ENCODE results near the gene IQGAP2.
"Not testable (repeated sequence)": the region's sequence is repeated elsewhere in the genome, so short reads cannot be mapped to it uniquely, and the experiment has no call there.

IQGAP2 gene

DNA sequence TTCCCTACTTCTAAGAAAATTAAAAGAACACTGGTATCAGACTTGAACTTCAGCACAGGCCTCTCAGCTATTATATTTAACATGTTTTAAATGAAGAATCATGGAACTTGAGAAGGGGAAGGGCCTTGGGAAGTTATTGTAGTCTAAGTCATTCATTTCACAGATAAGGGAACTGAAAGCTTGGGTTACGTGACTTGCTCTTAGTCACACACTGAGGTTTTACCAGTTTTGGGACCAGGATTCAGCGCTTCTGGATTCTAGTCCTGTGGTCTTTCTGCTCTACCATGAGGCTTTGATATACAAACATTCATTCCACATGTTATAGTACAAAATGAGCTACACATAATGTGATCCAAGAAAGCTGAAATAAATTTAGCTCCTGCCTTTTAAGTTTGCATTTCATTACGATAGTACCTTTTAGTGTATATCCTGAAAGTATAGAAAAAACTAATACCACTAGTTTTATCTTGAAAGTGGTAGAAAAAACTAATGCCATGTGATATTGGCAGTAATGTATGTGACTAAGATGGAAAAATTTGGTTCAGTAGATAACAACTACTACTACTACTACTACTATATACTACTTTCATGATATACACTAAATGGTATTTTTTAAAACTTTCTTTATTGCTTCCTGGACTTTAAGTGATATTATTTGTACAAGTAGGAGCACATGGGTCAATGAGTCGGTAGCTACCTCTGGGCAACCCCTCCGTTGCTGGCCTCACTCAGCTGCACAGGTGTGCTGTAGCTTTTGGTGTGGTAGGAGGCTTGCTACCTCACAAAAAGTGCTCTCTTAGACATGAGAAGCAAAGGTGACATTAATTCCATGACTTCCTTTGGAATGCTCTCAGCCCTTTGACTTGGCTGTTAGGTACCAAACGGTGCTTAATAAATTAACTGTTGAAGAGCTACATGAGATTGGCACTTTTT is 179.4 kb downstream of the IQGAP2 start:
- DNase-seq = no peak

DNA sequence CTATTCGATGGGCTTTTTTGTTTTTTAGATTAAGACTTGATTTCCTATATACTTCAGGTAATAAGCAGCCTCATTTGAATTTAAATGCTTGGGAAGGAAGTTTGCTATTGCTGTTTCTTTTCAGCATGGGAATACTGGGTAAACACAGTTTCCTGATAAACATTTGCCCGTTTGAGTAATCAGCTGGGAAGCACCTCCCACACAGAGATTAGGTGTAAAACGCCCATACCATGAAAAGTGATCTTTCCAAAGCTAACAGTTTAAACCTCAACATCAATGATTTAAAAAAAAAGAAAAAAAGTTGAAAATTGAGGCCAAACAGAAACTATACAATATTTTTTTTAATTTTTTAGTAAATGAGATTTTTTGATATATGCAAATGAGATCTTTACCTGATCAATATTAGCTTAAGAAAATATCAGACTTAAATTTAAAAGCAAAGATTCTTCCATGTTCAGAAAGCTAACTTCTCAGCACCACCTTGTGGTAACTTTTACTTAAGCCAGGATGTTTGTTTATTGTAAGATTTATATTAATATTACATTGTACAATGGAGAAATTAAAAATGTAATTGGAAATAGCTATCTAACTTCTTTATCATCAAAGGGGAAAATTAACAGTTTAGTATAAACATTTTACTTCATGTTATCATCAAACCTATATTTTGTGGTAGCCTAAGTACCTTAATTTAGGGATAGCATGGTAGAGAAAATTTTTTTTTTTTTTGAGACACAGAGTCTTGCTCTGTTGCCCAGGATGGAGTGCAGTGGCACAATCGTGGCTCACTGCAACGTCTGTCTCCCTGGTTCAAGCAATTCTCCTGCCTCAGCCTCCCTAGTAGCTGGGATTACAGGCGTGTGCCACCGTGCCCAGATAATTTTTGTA is 180.3 kb downstream of the IQGAP2 start:
- DNase-seq = no peak

DNA sequence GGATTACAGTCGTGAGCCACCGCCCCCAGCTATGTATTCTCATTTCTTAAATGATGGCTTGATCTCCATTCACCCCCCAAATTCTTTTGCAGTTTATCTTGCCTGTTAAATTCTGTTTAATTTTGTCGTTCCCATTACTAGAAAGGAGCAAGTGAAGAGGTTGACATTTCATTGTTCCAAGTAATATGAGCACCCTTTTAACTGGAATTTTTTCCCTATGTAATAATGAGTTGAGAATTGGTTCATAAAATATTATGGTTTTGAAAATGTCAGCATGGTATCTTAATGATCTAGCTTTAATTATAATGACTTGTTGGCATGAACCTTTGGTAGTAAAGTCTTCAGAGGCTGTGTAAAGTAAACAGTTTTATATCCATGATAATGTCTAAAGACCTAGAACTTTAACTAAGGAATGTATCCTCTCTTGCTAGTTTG is 182.7 kb downstream of the IQGAP2 start:
- DNase-seq = no peak

DNA sequence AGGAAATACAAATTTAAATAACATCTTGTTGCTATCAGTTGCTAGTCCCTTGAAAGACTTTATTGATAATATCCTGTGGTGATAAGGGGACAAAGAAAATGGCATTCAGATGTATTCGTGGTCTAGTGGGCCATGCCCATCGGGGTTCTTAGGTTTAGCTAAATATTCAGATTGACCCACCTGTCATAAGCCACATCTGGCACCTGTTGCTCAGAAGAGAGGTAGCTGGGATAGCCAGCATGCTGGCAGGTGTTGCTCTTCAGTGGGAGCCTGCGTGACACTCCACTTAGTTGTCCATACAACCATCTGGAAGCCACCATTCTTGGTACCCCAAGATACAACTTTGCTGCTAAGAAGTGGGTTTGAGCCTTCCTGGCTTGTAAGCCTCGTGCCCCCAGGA is 183.4 kb downstream of the IQGAP2 start:
- no peak for DNase-seq

DNA sequence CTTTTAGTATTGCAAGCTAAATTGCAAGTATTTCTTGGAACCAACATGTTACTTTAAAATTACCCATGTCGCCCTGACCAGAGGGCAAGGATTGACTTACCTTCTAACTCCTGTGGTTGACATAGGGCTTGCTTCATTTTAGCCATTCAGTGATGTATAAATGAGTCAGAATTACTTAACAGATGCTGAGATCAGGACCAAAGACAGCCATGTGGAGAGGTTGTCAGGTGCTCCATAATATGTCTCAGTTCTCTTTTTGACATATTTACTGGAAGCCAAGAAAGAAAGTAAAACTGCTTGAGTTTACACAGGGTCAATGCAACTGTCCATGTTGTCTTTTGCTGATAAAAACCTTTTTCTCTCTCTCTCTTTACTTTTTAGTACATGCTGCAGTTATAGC is 186.9 kb downstream of the IQGAP2 start:
- DNase-seq = no peak

DNA sequence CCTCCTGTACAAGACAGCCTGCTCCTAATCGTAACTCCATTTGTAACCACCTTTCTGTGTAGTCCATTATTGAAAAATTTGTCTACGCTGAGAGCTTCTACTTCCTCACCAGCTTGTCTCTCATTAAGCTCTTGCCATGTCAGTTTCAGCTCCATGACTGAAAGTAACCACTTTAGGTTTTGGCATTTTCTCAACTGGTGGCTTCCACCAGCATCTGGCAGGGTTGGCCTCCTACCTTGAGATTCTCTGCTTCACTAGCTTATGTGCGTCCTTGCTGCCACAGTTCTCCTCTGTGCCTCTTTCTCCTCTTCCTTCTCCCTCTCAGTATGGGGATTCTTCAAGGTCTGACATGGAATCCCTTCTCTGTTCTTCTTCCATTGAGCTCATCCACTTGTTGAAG is 188.3 kb downstream of the IQGAP2 start:
- no peak for DNase-seq

DNA sequence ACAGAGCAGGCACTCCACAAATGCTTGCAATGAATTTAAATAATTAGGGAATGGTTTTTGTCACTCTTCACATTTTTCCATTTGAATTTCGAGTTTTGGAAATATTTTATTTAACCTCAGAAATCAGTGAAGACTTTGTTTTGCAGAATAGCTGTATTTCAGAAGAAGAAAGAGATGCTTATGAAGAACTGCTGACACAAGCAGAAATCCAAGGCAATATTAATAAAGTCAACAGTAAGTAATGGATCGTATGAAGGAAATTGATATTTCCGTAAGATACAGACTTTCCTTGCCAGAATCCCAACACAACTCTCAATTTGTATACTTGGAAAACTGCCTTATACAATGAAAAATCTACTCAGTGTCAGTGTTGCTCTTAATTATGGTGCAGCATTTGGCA is 189.6 kb downstream of the IQGAP2 start:
- DNase-seq = no peak

DNA sequence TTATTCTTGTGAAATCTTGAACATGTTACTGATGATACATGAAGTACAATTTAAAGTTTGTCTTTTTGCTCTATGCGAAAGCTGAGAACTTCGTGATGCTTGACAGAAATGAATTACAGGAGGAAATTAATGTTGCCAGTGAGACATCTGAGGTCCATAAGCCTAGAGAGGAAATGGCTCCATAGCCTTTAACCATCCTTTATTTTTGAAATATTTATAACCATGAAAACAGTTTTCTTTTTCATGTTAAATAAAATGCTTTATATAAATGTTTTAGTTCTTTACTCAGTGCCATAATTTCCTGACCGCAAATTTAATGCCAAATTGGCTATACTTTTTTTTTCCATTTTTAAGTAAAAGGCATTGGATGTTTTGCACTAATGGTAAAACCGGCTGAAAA is 191.0 kb downstream of the IQGAP2 start:
- DNase-seq = no peak

DNA sequence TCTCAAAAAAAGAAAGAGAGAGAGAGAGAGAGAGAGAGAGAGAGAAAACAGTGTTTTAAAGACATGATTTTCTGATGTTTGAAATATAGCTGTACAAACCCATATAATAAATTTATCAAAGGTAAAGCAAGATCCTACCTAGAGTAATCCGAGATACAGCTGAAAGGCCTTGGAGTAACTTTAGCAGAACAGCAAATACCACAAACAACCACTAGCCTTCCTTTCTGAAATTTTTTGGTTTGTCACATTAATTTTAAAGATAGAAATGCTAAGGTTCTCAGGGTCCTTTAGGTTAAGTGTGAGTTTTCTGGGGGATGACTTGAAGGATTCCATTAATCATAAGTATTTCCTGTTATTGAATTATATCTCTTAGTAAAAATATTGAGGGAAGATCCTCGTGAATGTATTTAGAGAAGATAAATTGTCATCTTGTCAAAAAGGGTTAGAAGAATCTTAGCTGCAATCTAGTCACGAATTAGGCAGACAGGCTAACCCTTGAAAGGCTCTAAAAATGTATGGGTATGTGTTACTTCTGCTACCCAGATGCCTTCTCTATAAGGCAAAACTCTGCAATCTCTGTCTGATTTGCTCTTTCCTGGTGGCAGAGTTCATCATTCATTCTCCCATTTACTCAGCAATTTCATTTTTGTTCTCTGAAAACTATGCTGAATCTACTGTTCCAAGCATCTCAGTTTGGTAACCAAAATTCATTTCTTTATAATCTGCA is 192.8 kb downstream of the IQGAP2 start:
- no peak for DNase-seq

DNA sequence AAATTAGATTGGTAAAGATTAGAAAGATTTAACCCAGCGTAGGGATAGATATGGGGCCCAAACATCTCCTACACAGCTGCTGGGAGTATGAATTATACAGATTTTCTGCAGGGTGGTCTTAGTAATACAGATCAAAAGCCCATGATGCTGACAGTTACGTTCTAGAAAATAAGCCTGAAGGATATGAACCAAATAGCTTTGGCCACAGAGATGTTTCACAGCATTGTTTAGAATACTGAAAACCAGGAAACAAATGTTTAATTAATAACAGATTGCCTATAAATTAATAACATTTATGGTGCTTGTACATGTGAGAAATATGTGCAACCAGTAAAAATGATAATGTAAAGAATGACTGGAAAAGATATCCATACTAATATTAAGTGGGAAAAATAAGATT is 195.4 kb downstream of the IQGAP2 start:
- DNase-seq = no peak

DNA sequence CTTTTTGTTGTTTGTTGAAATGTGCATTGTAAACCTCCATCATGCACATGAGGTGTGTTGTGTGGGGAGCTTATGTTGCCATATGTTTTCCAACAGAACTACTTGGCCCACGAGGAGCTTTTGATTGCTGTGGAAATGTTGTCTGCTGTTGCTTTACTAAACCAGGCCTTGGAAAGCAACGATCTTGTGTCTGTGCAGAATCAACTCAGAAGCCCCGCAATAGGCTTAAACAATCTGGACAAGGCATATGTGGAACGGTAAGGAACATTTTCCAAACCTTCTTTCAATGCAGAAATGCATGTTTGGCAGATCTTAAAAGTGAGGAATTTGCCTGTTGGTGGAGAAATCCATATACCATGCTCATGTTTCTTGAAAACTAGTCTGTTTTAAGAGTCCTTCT is 197.6 kb downstream of the IQGAP2 start:
- no peak for DNase-seq

DNA sequence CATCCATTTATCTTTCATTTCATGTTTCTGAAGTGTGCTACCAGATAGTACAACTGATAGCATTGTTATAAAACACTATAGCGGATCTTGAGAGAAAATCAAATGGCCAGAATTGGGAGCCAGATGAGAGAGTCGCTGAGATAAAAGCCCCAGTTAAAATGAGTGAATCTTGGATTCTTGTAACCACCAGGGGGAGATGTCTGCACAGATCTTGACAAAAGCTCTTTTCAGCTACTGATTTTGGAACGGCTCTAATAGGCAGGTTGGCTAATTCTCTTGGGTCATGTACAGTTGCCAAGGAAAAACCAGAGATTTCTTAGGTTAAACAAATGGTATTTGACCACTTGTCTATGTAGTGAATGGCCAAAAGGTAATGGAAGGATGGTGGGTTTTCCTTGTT is 198.4 kb downstream of the IQGAP2 start:
- DNase-seq = no peak

DNA sequence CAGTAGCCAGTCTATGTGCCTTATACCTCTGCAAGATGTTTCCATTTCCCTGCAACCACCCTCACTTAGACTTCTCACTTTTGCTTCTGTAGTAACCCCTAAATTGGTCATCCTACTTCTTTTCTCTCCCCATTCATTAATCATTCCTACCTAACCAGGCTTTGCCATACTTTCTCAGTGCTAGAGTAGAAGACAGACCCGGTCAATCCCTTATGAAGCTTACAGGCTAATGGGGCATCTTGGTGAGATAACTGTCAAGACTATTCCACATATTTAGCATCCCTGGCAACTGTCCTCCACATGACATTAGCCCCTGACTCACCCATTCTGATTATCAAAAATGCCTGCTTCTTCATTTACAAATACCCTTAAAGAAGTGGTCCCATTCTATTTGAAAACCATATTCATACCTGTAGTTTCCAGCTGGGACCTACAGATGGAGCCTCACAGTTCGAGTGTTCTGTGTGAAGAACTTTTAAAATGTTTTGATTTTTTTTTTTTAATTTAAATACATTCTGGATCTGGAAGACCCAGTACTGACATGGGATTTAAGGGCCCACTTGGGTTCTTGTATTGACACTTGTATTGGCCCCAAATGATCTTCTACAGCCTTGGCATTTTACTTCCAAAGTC is 199.1 kb downstream of the IQGAP2 start:
- no peak for DNase-seq

DNA sequence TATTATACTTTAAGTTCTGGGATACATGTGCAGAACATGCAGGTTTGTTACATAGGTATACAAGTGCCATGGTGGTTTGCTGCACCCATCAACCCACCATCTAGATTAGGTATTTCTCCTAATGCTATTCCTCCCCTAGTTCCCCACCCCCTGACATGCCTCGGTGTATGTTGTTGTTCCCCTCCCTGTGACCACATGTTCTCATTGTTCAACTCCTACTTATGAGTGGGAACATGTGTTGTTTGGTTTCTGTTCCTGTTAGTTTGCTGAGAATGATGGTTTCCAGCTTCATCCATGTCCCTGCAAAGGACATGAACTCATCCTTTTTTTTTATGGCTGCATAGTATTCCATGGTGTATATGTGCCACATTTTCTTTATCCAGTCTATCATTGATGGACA is 200.9 kb downstream of the IQGAP2 start:
- not testable (repeated sequence) for DNase-seq

DNA sequence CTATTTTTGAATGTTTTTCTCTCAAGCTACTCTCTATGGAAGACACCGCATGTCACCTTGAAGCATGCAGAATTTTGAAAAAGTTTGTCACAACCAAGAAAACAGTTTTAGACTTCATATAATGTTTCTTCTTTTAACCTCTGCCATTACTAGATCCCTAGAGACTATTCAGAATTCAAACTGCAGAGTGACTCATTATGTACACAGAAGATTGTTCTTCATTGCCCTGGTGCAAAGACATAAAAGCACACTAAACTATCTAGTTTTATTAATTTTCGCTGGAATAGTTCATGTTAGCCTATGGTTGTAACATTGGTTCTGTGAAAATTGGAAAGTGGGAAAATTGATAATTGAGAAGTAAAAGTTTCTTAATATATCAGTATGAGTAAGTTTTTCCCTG is 201.8 kb downstream of the IQGAP2 start:
- DNase-seq = no peak

DNA sequence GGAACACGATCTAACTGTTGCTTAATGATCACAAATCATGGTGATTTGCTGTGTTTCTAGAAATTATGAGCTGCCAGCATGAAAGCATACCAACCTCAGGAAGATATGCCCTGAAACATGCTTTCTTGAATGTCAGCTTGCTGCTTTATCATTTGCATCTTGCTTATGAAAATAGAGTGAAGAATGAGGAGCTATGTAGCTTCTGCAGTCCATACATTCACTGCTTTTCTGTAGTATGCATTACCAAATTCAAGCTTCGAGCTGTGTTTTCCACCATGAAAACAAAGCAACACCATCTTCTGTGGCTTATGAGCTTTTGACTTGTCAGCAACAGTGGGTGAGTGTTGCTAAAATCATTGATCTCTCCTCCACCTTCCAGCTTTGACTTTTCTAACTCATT is 203.6 kb downstream of the IQGAP2 start:
- no peak for DNase-seq

DNA sequence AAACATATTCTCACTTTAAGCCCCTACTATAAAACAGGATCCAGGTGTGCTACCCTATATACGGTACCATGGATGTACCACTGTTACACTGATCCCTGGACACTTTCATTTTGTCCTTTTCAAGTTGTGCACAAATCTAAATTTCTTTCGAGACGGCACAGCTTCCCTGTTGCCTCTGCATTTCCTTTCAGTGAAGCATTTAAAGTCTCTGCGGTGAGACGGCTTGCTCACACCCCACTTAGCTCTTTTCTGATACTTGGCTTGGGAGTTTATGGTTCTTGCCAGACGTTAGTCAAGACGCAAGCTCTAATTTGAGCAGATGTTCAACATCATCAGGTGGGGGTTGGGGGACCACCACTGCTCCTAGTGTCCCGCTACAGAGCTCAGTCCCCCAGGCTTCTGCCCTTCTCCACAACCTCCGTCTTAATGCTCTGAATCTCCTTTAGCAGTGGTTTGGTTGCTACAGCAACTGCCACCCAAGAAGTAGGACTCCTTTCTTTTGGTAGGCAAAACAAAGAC is 204.3 kb downstream of the IQGAP2 start:
- DNase-seq = no peak

DNA sequence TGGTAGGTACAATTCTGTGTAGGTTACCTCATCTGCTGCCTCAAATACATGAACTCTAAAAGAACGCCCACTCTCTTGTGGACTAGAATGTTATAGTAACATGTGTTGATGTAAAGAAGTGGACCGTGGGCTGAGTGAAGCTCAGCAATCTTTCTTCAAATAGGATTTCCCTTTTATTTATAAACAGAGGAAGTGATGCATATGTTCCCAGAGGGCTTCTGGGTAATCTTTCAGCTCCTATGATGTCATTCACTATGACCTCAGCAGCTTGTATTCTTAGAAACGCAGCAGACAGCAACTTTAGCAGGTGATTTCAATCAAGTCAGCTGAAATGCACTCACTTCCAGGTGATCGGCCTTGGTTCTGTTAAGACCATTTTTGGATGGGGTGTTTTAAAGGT is 205.7 kb downstream of the IQGAP2 start:
- DNase-seq = no peak

DNA sequence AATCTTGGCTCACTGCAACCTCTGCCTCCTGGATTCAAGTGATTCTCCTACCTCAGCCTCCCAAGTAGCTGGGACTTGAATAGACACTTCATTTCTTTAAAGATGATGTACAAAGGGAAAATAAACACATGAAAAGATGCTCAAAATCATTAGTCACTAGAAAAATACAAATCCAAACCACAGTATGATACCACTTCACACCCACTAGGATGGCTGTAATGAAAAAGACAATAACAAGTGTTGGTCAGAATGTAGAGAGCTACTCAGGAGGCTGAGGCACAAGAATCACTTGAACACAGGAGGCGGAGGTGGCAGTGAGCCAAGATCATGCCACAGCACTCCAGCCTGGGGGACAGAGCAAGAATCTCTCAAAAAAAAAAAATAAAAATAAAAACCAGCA is 207.1 kb downstream of the IQGAP2 start:
- no peak for DNase-seq

DNA sequence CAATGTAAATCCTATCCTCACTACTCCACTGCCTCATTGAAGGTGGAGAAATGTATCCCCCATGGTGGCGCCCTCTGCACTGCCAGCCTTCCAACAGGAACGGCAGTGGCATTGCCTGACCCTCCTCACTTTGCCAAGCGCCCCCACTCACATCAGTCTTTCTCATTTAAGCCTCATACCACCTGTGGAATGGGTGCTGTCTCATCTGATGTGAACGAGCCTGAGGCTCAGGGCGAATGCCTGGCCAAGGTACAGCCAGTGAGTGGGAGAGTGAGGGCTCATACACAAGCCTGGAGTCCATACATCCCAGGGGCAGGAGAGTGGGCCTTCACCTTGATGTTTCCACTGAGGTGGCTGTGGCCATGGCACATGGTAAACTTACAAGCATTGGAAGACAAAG is 209.9 kb downstream of the IQGAP2 start:
- no peak for DNase-seq

DNA sequence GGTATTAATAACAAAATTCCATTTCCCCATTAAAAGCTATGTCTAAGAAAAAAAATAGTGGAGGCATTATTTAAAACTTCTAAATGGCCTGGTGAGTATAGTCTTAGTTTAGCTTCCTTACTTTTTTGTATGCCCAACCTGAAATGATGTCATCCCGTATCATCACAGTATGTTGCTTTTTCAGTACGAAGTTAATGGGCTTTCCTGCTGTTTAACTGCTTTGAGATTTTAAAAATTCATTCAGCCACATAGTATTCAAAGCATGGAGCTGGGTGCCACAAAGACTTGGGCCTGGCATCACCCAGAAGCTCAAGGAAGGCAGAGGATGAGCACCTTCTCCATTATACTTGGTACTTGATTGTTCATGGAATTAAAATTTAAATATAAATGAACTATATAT is 212.7 kb downstream of the IQGAP2 start:
- no peak for DNase-seq

DNA sequence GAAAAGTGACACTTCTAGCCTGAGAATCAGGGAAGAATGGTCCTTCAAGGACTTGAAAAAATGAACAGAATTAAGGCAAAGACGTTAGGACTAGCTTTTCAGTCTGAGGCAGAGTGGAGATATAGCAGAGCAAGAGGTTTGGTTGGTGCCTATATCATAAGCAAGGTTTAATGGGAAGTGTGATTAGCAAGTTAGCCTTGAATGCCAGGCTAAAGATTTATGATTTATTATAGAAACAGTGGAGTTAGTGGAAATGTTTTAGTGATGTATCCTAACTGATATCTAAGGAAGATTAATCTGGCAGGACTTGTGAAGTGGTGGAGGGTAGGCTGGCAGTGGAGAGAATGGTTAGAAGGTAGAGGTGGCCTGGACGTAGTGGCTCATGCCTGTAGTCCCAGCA is 213.1 kb downstream of the IQGAP2 start:
- no peak for DNase-seq

DNA sequence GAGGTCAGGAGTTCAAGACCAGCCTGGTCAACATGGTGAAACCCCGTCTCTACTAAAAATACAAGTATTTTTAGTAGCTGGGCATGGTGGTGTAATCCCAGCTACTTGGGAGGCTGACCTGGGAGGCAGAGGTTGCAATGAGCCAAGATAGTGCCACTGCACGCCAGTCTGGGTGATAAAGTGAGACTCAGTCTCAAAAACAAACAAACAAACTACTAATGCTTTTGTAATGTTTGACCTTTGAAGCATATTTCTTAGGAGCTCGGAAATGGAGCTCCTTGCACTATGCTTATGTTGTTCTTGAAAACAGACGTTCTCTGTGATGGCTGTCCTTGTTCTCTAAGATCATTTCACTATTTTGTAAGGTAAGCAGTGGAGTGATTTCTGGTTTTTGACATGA is 214.1 kb downstream of the IQGAP2 start:
- no peak for DNase-seq

All from DMS79 treated with DMSO at 0.1 percent for 48 hours (cell line).